Placental epithelial cell (primary cell): ENCODE results near the gene KIF7. TPM values are rescaled to one million over a fixed set of nuclear protein-coding genes. Genes with fewer than 3 reads are reported as not detected.

ENCODE experiments used
- total RNA-seq: library from RNA; depleted of rRNA; stranded (reverse); fragments of >200 nt; gene quantifications from 2 replicates; pipeline ENCODE4 v1.2.3, GENCODE V29; 2012

KIF7 gene
- total RNA-seq: 8.4 and 8.6 TPM in 2 replicates

GRCh38 chr15:89654847-89655805, at the start of gene KIF7:
KIF7 (minus strand) TSS chr15:89655467; CDS start chr15:89652930, 2,537 bp downstream.

DNA sequence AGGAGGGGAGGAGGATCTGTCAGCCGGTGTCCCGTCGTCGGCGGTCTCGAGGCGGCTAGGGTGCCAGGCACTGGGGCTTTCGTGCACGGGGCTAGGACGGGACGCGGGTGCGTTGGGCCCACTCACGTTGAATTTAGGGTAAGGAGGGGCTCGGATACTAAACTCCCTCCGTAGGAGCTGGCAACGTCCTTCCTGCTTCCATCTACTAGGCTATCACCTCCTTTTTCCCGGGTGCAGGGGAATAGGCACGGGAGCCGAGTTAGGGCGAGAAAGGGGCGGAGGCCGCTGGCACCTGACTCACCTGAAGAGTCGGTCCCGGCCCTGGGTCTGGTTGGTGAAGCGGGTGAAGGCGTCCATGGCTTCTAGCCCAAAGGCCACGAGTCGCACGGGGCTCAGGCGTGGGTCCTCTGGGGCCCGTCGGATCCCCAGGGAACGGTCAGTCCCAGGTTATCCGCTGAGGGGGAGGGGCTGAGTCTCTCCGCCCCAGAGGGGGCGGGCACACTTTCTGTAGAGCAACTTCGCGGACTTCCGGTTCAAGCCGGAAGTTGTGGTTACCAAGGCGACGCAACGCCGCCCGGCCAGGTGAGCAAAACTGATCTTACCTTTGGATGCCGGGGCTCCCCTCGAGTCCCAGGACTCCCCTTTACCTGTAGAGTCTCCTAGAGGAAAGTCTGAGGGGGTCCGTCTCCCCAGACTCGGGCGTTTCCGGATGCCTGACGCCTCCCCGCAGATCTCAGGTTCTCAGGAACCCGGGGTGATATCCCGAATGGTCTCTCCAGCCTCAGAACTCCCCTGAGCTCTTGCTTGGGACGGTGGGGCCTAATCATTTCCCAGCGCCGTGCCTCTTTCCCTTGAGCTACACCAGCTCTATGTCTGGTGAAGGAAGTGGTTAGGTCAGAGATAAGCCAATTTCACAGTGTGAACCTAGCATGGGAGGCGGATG, 35.3 kb upstream of the KIF7 start, which contains the start of the genes PEX11A and WDR93:
Gene PEX11A, minus strand, starts transcription at position 479 of the 943 bp plus-strand sequence. Its CDS starts 122 bp downstream, at position 357.
Gene WDR93, plus strand, starts transcription at position 536 of the 943 bp plus-strand sequence. CDS start 10,936 bp downstream, outside the sequence.

DNA sequence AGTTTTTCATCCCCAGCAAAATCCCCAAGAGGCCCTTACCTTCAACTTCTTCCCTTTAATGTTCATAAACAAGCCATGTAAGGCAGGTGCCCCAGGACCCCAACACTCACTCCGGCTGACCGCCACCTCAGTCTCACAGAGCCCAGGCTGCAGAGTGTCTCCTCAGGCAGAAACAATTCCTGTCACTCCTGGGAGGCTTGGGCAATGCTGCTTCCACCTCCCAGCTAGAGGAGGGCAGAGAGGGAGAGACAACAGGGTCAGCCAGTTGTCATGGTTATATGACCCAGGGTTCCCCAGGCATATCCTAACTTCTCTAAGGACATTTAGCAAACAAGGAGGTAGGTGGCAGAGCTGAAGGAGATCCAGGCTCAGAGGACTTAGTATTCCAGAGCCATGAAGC, 23.9 kb upstream of the KIF7 start, which contains the start of gene PLIN1:
Gene PLIN1, minus strand, starts transcription at position 156 of the 400 bp plus-strand sequence. CDS start 1,878 bp downstream, outside the sequence.

Other genes with a start within 250 kb of the KIF7 start
- 0.11 and 2.4 TPM in 2 replicates for gene RHCG, start 158.9 kb downstream of the KIF7 start, total RNA-seq
- gene TICRR, start 80.0 kb downstream of the KIF7 start, total RNA-seq: 2.2 and 2.7 TPM in 2 replicates
- gene PLIN1, start 23.9 kb upstream of the KIF7 start, total RNA-seq: 0.33 and 0.39 TPM in 2 replicates
- gene PEX11A, start 35.3 kb upstream of the KIF7 start, total RNA-seq: 3.5 and 4.7 TPM in 2 replicates
- gene WDR93, start 35.3 kb upstream of the KIF7 start, total RNA-seq: 0.11 and 0.39 TPM in 2 replicates
- gene MESP1, start 95.8 kb upstream of the KIF7 start, total RNA-seq: 0.39 TPM in 1 of 2 replicates, not detected in the other
- gene MESP2, start 120.9 kb upstream of the KIF7 start, total RNA-seq: 0.39 and 0.54 TPM in 2 replicates
- 4.3 and 32.2 TPM in 2 replicates for gene ANPEP, start 159.4 kb upstream of the KIF7 start, total RNA-seq
- 34.9 and 61.2 TPM in 2 replicates for gene AP3S2, start 238.5 kb upstream of the KIF7 start, total RNA-seq